ENCODE results near the gene IL7R.

Gene IL7R

GRCh38 chr5:35870605-35871004 lies 13.9 kb downstream of the IL7R start:
- no peak overlapping the region for H3K4me3 ChIP-seq (ENCODE audit: low read length)
- DNase-seq (ENCODE audit: low read depth) = no peak
- no peak for TF ChIP-seq CTCF (IDR thresholded peaks at IDR 0.05; ENCODE audit: insufficient read depth, low read depth, low read length, missing control alignments)

- DNase-seq (ENCODE audit: low read depth) = no peak
- TF ChIP-seq CTCF (IDR thresholded peaks at IDR 0.05; ENCODE audit: insufficient read depth, low read depth, low read length, missing control alignments) = no peak
- H3K4me3 ChIP-seq (ENCODE audit: low read length) = no peak overlapping the region
Measured at GRCh38 chr5:35876454-35876853, 19.8 kb downstream of the IL7R start.

GRCh38 chr5:35876922-35877321 lies 20.2 kb downstream of the IL7R start:
- no peak for TF ChIP-seq CTCF (IDR thresholded peaks at IDR 0.05; ENCODE audit: insufficient read depth, low read depth, low read length, missing control alignments)
- no peak overlapping the region for H3K4me3 ChIP-seq (ENCODE audit: low read length)
- peak; percentile 60 for DNase-seq (ENCODE audit: low read depth)

GRCh38 chr5:35877655-35878054 lies 21.0 kb downstream of the IL7R start:
- H3K4me3 ChIP-seq (ENCODE audit: low read length) = no peak overlapping the region
- TF ChIP-seq CTCF (IDR thresholded peaks at IDR 0.05; ENCODE audit: insufficient read depth, low read depth, low read length, missing control alignments) = no peak
- no peak for DNase-seq (ENCODE audit: low read depth)

- no peak for DNase-seq (ENCODE audit: low read depth)
- H3K4me3 ChIP-seq (ENCODE audit: low read length) = no peak overlapping the region
- TF ChIP-seq CTCF (IDR thresholded peaks at IDR 0.05; ENCODE audit: insufficient read depth, low read depth, low read length, missing control alignments) = no peak
Measured at GRCh38 chr5:35878079-35878478, 21.4 kb downstream of the IL7R start.

GRCh38 chr5:35879096-35879495 lies 22.4 kb downstream of the IL7R start:
- no peak for DNase-seq (ENCODE audit: low read depth)
- no peak overlapping the region for H3K4me3 ChIP-seq (ENCODE audit: low read length)
- no peak for TF ChIP-seq CTCF (IDR thresholded peaks at IDR 0.05; ENCODE audit: insufficient read depth, low read depth, low read length, missing control alignments)

- TF ChIP-seq CTCF (IDR thresholded peaks at IDR 0.05; ENCODE audit: insufficient read depth, low read depth, low read length, missing control alignments) = no peak
- H3K4me3 ChIP-seq (ENCODE audit: low read length) = no peak overlapping the region
- DNase-seq (ENCODE audit: low read depth) = no peak
Measured at GRCh38 chr5:35879649-35880048, 23.0 kb downstream of the IL7R start.

Data from epithelial cell of esophagus (primary cell).